Measurements from ENCODE around the gene ATP2B1. TPM values are rescaled to one million over a fixed set of nuclear protein-coding genes. Genes with fewer than 3 reads are reported as not detected.

Gene ATP2B1
- total RNA-seq, 3 donors from 2014 or later: 48.4 to 83.2 (median 60.2) TPM

GRCh38 chr12:89736995-89737394 lies 28.4 kb upstream of the ATP2B1 start:
- H3K9me3 ChIP-seq: peaks cover 2% of the 10 kb centered on the region
- no peaks in the 10 kb centered on the region for H3K4me1 ChIP-seq (ENCODE audit: low read depth)
- TF ChIP-seq CTCF (IDR thresholded peaks at IDR 0.05): no peak
- H3K4me3 ChIP-seq: no peak overlapping the region
- intact Hi-C loops (cut with DNase I, micrococcal nuclease): no loop called here
- no peaks in the 10 kb centered on the region for H3K36me3 ChIP-seq (ENCODE audit: low read depth)
- DNase-seq (no peak), ATAC-seq (no peak)

DNA sequence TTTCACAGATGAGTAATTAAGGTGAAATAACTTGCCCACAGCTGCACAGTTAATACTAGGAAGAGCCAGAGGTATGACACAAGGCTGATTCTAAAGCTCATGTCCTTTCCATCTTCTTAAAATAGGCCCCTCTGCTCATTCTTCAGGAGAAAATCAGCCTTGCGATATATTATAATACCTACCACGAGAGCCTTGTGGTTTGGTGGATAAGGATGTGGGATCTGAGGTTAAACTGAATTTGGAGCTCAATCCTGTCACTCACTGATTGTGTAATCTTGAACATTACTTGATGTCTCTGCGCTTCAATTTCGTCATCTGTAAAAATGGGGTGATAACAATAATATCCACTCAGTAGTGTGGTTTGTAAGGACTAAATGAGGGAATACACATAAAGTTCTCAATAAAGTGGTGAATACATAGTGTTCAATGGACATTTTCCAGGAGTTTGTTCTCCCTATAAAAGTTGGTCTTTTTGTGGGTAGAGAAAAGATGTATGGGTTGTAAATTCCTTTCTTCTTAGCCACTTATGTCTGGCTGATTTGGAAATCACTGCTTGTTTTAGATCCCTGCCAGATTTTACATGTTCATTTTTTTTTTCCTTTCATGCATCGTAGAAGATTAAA lies 25.1 kb upstream of the ATP2B1 start:
- Histone ChIP-seq H3K4me1 (ENCODE audit: low read depth) (no peaks in the 10 kb centered on the region), H3K36me3 (ENCODE audit: low read depth) (no peaks in the 10 kb centered on the region), H3K9me3 (no peaks in the 10 kb centered on the region), H3K4me3 (no peak overlapping the region)
- intact Hi-C loops (cut with DNase I, micrococcal nuclease): no loop called here
- ATAC-seq (no peak), DNase-seq (no peak)
- TF ChIP-seq CTCF (IDR thresholded peaks at IDR 0.05): no peak

GRCh38 chr12:89732522-89732921 lies 23.9 kb upstream of the ATP2B1 start:
- no peaks in the 10 kb centered on the region for H3K36me3 ChIP-seq (ENCODE audit: low read depth)
- DNase-seq: no peak
- H3K4me1 ChIP-seq (ENCODE audit: low read depth): no peaks in the 10 kb centered on the region
- no peak for ATAC-seq
- intact Hi-C loops (cut with DNase I, micrococcal nuclease): no loop called here
- H3K9me3 ChIP-seq: no peaks in the 10 kb centered on the region
- no peak overlapping the region for H3K4me3 ChIP-seq
- no peak for TF ChIP-seq CTCF (IDR thresholded peaks at IDR 0.05)

GRCh38 chr12:89731614-89732013 lies 23.0 kb upstream of the ATP2B1 start:
- TF ChIP-seq CTCF (IDR thresholded peaks at IDR 0.05): no peak
- Histone ChIP-seq H3K36me3 (ENCODE audit: low read depth) (no peaks in the 10 kb centered on the region), H3K4me1 (ENCODE audit: low read depth) (no peaks in the 10 kb centered on the region), H3K4me3 (no peak overlapping the region), H3K9me3 (no peaks in the 10 kb centered on the region)
- ATAC-seq (peak; percentile 28), DNase-seq (peak in 1 of 3 donors; percentile 13)
- intact Hi-C loops (cut with DNase I, micrococcal nuclease): no loop called here

DNA sequence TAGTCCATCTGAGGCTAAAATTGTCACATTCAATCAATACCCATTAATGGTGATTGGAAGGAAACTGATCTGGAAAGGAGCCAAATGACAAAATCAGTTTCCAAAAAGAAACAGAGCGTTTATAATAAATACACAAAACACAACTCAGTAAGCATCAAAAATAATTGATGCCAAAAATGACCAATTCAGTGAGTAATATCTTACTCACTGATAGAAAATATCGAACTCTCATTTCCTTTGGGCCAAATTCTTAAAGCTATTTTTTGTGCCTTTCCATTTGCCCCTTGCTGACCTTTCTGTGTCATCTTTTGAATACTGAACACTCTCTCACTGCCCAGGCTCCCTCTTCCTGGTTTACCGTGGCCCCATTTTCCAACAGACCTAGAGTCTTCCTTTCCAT lies 22.5 kb upstream of the ATP2B1 start:
- ATAC-seq (no peak), DNase-seq (no peak)
- TF ChIP-seq CTCF (IDR thresholded peaks at IDR 0.05): no peak
- H3K4me3 ChIP-seq: no peak overlapping the region
- no peaks in the 10 kb centered on the region for H3K9me3 ChIP-seq
- no peaks in the 10 kb centered on the region for H3K4me1 ChIP-seq (ENCODE audit: low read depth)
- H3K36me3 ChIP-seq (ENCODE audit: low read depth): no peaks in the 10 kb centered on the region
- intact Hi-C loops (cut with DNase I, micrococcal nuclease): no loop called here
